DOHH2 (cell line): Measurements from ENCODE around the gene CPXM2.

ENCODE experiments used
- CTCF ChIP-seq: fragments of 200-600 bp; sonication (generic); IDR thresholded peaks from one replicate; pipeline ENCODE4 v1.5.1; 2014; ENCODE audit warnings: antibody characterized with exemption, mild to moderate bottlenecking, low read depth, low read length; ENCODE audit not compliant: poor library complexity, severe bottlenecking
- EZH2phosphoT487 ChIP-seq: fragments of 200-600 bp; sonication (generic); IDR thresholded peaks from 2 replicates; pipeline ENCODE4 v1.6.1; 2017; ENCODE audit warnings: borderline replicate concordance, mild to moderate bottlenecking, antibody characterized with exemption, low read length, moderate library complexity, mixed read lengths

DNA sequence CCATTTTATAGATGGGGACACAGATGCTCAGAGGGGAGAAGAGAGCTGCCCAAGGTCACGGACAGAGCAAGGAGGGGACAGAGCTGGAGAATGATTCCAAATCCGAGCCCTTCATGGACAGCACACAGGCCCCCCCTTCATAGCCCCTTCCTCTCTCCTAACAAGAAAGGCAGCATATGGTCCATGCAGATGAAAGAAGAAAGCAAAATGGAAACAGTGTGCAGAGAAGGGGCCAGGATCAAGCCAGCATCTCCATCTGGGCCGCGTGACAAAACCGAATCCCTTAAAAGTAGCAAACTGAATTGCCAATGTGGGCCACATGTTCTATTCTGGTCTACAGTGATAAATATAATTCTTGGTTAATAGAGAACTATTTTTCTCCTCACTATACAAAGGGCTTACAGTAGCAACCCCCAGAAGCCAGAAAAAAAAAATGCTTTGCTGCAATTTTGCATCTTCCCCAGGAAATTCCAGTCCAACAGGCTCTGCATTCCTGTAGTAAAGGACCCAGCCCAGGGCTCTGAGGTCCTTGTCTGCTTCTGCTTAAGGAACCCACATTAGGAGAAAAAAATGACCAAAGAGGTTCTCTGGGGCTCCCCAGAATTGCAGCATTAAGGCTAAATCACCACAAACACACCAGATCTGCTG is 7.8 kb downstream of the CPXM2 start:
- TF ChIP-seq CTCF: no peak
- TF ChIP-seq EZH2phosphoT487: no peak
